NB4 (cell line): Measurements from ENCODE around the gene SCART1.

Source experiments
- CTCF ChIP-seq: IDR thresholded peaks from one replicate; pipeline ENCODE4 v1.5.1; 2012; ENCODE audit warnings: low read depth, low read length
- POLR2A ChIP-seq: IDR thresholded peaks from 2 replicates; pipeline ENCODE4 v1.6.1; 2011; ENCODE audit warnings: mild to moderate bottlenecking; ENCODE audit not compliant: insufficient read length; ENCODE audit errors: extremely low read depth

GRCh38 chr10:133419211-133419950 lies 34.4 kb upstream of the SCART1 start:
- no peak for TF ChIP-seq CTCF
- TF ChIP-seq POLR2A = no peak
